Renal cortex interstitium (tissue), 11 donors: ENCODE measurements around the gene SRGAP2B. TPM values are rescaled to one million over a fixed set of nuclear protein-coding genes. Genes with fewer than 3 reads are reported as not detected.
"Not testable (repeated sequence)": the region's sequence is repeated elsewhere in the genome, so short reads cannot be mapped to it uniquely, and the experiment has no call there.

Experiments
- DNase-seq, 11 donors: peaks; one replicate each; pipeline ENCODE4 v3.0.0-alpha.2; 2013; ENCODE audit warnings: low read depth in 9 of 11, low spot score in 4 of 11; ENCODE audit errors: extremely low read depth in 1 of 11
- polyA plus RNA-seq, 3 donors: library from polyadenylated mRNA; unstranded; fragments of 120-200 nt; gene quantifications; one replicate each; pipeline ENCODE4 v1.2.1, GENCODE V29; 2013; ENCODE audit not compliant: insufficient read length in 3 of 3

Gene SRGAP2B
- polyA plus RNA-seq, 3 donors = 24.2 to 41.0 (median 33.9) TPM

GRCh38 chr1:144883022-144883421 lies 212.1 kb downstream of the SRGAP2B start:
- DNase-seq = not testable (repeated sequence)

DNA sequence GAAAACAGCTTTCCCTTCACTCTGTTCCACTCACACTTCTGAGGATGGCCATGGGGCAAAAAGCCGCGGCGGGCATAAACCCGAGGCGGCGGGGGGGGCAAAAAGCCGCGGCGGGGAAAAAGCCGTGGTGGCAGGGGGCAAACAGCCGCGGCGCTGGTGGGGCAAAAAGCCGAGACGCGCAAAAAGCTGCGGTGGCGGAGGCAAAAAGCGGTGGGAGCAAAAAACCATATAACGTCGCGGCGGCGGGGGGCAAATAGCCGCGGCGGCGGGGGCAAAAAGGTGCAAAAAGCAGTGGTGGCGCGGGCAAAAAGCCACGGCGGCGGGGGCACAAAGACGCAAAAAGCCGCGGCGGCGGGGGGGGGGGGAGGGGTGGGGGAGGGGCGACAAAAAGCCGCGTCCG lies 212.8 kb downstream of the SRGAP2B start:
- DNase-seq = not testable (repeated sequence)

DNA sequence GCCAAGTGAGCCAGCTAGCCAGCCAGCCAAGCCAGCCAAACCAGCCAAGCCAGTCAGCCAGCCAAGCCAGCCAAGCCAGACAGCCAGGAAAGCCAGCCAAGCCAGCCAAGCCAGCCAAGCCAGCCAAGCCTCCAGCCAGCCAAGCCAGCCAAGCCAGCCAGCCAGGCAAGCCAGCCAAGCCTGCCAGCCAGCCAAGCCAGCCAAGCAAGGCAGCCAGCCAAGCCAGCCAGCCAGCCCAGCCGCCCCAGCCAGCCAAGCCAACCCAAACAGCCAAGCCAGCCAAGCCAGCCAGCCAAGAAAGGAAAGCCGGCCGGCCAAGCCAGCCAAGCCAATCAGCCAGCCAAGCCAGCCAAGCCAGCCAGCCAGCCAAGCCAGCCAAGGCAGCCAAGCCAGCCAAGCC lies 236.5 kb downstream of the SRGAP2B start:
- DNase-seq = not testable (repeated sequence)

Other genes with a start within 250 kb of the SRGAP2B start
- 1 to 10 TPM; 1.6 to 3.6 (median 2.2) TPM for gene FAM72D, start 646 bp upstream of the SRGAP2B start, polyA plus RNA-seq
- not detected for gene PPIAL4D, start 146.8 kb upstream of the SRGAP2B start, polyA plus RNA-seq